Left hindlimb (tissue), 1 donor: ENCODE measurements around the gene RFX2.
"Not testable (repeated sequence)": the region's sequence is repeated elsewhere in the genome, so short reads cannot be mapped to it uniquely, and the experiment has no call there.

Experiments
- DNase-seq: peaks from one replicate; pipeline ENCODE4 v3.0.0-alpha.2; 2018

Gene RFX2

DNA sequence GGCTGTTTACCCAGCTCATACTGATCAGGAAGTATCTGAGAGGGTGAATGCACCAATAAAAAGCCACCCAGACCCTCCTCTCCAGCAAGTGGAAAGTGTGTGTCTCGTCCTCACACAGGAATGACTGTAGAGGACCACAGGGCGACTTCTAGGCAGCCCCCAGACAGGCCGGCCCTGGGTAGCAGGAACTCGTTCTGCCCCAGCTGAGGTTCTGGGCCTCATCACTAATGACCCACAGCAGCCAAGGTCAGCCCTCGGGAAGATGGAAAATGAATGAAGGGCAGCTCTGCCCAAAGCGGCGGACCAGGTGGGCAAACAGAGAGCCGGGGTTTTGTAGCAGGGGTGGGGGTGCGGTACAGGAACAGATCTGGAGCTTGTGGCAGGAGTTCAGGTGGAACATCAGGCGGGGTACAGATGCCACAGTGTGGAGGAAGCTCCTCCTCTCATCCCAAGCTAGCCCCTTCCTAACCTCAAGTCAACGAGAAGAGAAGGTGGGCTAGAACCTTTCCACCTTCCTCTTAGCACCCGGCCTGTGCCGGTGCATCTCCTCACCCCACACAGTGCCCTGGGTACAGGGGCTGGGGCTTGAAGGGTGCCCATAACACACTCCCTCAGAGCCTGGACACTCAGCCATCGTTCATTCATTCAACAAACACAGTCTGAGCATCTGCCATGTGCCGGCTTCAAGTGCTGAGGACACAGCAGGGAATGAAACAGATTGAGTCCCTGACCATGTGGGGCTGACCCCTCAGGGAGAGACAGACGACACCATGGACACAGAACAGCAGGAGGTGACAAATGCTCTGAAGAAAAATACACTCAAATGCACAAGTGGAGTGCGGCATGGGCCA, 36.2 kb downstream of the RFX2 start:
- no peak for DNase-seq

DNA sequence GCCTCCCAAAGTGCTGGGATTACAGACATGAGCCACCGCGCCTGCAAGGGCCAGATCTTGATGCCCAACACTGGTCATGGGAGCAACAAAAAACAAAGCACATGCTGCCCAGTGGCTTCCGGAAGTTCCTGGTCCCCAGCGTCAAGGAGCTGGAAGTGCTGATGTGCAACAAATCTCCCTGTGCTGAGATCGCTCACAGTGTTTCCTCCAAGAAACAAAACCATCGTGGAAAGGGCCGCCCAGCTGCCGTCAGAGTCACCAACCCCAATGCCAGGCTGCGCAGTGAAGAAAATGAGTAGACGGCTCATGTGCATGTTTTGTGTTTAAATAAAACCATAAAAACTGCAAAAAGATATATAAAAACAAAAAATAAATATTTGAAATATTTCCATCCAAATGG, 37.1 kb downstream of the RFX2 start:
- not testable (repeated sequence) for DNase-seq

DNA sequence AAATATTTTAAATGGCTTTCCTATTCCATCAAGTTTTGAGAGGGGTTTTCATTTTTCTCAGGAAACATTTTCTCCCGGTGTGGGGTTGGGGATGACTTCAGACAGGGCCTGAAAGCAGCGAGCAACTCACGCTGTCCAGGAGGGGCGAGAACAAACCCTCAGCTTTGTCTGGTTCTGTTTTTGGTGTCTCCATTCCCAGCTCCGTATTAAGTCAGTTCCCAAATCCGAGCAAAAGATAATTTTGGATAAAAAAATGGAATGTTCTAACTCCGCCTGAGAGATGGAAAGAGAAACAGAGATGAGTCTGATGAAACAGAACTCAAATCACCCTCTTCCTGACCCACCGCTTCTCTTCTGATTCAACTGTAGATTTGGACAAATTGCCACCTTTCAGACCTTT, 38.4 kb downstream of the RFX2 start:
- DNase-seq: no peak

DNA sequence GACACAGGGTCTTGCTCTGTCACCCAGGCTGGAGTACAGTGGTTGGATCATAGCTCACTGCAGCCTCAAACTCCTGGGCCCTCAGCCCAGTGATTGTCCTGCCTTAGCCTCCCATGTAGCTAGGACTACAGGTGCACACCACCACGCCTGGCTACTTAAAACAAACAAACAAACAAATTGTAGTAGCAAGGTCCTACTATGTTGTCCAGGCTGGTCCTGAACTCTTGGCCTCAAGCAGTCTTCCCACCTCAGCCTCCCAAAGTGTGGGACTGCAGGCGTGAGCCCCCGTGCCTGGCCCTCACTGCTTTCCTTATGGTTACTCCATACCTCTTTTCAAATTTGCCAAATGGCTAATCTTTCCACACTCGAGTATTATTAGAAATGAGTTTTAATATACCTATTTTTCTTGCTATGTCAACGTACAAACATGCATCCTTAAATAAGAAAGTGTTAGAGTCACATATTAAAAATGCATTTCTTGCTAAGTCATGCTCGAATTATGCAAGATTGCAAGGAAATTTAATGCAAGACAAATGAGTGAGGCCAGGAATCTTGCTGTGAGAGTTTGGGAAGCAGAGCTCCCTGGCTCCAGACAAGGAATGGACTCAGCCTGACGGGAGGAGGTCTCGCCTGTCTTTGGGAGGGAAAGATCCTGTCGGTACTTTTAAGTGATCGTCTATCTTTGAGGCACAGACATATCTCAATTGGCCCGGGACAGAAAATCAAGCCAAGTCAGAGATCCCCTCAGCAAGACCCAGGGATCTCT, 39.4 kb downstream of the RFX2 start:
- DNase-seq: no peak

DNA sequence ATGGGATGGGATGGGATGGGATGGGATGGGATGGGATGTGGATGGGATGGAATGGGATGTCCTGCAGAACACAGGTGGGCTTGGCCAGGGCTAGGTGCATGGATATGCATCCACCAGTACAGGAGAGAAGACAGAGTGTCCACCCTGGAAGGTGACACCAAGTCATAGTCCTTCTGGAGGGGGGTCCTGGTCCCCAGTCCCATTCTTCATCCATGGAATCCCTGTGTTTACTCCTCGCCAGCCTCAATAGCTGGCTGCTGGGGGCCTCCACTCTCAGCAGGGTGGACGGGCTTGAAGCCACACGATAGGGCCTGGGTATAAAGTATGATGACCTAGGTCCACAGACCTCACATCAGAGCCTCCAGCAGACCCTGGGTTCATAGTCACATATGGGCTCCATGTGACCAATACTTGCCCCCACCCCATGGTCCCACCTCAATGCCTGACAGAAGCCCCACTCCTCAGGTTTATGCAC, 40.1 kb downstream of the RFX2 start:
- DNase-seq: no peak

DNA sequence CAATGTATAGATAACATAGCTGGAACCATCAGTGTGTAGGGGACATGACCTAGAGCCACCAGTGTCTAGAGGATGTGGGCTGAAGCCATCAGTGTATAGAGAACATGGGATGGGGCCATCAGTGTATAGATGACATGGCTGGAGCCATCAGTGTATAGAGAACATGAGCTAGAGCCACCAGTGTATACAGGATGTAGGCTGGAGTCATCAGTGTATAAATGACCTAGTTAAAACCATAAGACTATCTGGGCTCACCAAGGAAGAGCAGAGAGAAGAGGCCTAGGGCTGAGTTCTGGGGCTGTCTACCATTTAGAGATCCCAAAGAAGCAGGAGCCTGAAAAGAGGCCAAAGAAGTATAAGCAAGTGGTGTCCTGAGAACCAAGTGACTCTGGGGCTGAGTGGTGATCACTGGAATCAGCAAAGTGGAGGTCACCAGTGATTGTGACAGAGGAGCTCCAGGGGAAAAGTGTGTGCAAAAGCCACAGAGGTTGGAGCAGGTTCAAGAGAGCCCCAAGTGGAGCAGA, 41.0 kb downstream of the RFX2 start:
- DNase-seq: no peak

DNA sequence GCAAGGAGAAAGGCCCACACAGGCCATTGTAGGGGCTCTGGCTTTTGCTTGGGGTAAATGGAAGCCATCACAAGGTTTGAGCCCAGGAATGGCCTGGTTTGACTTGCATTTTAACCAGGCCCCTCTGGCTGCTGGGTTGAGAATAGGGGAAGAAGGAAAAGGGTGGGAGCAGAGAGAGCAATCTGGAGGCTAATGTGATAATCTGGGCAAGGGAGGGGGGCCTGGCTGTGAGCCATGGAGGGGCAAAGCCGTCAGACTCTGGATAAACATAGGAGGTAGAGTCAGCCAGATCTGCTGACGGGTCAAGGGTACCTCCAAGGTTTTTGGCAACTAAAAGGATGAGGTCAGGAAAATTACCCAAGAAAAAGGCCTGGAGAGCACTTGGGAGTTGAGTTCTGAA, 41.6 kb downstream of the RFX2 start:
- no peak for DNase-seq

DNA sequence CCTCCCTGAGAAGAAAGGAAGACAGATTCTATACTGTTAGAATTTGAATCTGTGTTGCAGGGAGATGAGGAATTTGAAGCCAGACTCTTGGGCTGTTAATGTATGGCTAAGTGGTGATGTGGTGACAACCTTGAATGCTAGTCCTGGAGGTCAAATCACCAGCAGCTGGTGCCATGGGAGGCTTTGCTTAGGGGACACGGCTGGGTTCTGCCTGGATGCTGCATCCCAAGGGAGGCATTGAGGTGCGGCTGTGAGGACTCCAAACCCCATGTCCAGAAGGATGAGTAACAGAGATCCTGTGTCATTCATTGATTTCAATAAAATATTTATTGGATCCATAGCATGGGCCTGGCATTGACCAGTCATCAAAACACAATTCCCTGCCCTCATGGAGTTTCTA, 42.3 kb downstream of the RFX2 start:
- DNase-seq: no peak

DNA sequence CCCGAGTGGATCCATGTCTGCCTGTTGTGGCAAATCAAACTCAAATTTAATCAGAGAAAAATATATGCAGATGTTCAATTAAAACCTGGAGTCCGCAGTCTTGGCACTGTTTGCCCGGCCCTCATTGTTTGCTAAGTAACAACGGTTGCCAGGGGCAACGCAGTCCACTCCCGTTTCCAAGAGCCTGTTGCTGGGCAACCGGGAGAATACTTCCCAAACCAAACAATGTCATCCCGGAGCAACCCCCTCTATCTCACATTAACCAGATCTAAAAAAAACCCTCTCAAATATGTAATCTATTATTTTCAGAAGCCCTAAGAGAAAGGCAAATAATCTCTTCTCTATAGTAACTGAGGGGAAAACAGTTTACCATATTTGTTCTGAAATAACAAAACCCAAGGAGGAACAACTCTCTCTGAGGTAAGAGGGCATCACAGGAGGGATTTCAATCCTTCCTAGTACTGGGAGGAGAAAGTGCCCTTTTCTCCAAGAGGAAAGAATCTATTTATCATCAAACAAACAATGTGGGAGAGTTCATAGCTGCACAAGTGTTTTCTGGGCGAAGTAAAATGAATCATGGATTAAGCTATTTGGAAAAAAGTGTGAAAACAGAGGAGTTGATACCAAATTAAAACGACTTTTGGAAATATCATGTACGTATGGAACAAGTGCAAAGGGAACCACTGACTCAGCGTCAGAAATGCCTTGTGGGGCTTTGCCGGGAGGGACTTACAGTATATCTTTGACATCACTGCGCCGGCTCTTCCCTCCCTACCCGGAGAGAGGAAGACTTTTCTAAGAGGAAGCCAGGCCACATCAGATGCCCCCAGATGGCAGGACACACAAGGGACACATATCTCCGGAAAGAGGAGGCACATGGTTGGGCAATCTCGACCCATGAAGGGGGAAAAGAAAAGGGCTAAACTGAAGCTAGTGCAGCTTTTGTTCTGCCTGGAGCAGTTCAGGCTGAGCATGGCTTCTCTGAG, 43.3 kb downstream of the RFX2 start:
- peak; percentile 94 for DNase-seq

DNA sequence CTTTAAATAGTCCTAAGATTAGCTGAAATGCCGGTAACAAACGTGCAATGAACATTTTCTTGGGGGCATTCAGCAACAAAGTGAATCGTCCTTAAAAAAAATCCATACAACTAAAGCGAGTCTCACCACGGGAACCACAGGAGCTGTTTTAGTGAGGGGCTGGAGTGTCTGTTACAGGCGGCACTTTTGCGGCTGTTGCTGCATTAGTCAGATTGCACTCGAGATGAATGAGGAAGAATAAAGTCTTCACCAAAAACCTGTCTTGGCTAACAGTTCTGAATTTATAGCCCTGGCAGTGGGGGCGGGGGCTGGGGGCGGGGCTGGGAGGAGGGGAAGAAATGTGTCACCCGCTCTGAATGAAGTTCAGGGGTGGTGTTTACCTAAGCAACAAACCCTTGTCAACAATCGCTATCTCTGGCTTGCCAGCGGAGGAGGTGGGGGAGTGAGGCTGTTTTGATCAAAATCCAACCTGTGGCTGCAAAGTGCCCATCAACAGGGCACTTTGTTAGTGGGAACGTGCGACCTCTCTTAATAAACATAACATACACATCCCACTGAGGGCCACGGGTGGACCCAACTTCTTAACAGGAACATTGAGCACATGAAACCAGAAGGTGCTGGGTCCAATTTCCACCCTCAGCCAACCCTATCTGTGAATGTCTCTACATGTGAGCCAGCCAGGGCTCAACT, 44.5 kb downstream of the RFX2 start:
- peak; percentile 73 for DNase-seq

DNA sequence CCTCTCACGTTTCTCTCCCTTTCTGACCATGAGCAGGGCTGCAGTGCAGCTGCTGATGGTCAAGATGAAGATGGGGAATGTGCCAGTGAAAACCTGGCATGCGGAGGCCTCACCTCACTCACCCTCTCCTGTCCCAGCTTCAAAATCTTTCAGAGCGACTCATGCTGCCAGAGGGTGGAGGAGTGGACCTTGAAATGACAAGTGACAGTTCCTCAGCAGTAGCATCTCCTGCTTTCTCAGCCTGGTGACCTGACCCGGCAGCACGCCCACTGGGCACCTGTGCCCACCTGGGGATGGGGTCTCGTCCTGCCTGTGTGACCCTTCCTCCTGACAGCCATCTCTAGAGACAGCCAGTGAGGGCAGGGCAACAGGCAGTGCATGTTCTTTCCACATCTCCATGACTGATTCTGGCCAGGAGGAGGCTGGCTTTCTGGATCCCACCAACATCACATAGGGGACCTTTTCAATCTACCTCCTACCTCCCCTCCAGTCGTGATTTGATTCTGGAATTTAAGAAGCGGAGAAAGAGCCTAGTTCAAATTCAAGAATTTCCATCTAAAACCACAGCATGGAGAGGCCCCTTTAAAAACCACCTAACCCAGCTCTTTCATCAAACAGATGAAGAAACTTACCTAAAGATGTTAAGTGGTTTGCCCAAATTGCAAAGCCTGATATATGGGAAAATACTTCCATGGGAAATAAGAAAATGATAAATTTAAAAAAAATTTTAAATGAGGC, 45.8 kb downstream of the RFX2 start:
- DNase-seq: no peak

DNA sequence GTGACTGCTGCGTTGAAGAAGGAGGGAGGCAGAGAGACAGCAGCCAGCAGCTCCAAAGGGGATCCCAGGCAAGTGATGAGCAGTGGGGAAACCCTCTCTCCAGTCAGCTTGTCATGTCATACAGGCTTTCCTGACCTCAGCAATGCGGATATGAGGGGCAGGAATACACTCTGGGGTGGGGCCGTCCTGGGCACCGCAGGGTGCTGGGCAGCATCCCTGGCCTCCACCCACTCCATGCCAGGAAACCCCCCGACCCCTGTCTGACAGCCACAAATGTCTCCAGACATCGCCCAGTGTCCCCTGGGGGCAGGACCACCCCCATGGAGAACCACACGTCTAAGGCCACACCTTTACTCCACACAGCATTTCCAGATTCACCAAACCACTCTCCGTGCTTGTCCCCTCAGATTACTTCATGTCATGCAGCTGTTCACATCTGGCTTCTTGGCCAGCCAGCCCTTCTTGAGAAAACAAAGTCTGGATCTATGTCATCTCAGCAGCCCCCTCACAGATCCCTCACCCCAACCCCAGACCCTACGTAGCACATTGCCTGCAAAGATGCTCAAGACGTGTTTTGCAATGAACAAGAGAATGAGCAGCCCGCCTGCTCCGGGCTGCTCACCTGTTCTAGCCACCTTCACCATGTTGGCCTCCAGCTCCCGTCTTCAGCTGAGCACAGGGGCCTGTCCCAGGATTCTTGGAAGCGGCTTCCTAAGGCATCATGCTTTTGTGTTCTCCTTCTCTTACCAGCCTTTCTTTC, 46.5 kb downstream of the RFX2 start:
- no peak for DNase-seq

DNA sequence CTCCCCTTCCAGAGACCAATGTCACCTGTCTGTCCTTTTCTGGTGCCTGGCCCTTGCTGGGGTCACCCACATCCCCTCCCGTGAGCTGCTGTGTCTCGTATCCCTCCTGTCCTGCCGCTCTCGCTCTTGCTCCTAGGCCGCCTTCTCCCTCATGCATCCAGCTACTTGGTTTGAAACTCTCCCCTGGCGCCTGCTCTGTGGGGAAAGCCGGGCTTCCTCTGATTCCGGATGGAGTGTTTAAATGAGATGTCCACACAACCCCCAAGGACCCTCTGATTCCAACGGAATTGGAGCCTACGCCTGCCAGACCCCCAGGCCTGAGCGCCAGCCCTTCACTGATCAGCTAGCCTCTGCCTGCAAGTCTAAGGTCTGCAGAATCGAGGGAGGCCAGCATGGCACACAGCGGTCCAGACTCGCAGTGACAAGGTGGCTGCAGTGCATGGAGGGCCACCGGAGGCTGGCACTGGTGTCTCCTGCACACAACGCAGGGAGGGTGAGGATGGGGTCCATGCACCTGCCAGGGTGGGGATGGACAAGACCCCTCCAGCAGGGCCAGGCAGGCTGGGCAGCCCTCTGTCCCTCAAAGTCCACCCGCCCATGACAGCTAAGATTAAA, 47.2 kb downstream of the RFX2 start:
- no peak for DNase-seq

DNA sequence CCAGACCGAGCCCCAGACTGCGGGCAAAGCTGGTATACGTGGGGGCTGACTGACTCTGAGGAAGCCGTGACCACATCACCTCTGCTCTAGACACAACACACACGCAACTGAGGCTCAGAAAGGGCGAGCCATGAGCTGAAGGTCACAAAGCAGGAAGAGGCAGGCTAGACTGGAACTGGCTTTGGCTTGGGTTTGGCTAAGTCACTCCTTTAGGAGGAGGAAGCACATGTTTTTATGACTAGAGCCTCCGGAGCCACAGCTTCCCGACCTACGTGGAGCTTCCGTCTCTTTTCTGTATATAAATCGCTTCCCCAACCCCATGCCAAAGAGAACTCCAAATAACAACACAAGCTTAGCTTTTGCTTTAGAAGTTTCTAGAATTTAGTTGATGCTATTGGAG, 48.0 kb downstream of the RFX2 start:
- no peak for DNase-seq

DNA sequence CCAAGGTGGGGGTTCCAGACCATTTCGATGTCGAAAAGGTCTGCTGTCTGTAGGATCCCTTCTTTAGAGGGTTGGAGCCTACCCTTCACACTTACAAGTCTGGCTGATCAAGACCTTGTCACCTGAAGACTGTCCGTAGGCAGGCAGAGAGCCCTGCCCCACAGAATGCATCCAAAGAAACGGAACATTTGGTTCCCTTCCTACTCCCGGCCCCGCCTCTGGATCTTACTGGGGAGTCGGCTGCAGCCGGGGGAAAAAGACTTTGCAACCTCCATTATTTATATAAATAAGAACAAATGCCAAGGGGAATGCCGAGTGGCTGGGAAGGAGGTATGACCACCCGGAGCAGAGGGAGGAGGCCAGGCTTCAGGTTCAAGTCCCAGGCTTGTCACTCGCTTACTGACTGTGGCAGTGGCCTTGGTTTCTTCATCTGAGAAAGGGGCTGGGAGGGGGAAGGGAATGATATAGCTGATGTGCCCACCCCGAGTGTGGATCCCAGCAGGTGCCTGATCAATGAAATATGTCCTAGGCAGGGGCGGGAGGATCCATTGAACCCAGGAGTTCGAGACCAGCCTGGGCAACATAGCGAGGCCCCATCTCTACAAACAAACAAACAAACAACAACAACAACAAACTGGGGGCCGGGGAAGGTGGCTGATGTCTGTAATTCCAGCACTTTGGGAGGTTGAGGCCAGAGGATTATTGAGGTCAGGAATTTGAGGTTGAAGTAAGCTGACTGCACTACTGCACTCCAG, 48.7 kb downstream of the RFX2 start:
- no peak for DNase-seq

DNA sequence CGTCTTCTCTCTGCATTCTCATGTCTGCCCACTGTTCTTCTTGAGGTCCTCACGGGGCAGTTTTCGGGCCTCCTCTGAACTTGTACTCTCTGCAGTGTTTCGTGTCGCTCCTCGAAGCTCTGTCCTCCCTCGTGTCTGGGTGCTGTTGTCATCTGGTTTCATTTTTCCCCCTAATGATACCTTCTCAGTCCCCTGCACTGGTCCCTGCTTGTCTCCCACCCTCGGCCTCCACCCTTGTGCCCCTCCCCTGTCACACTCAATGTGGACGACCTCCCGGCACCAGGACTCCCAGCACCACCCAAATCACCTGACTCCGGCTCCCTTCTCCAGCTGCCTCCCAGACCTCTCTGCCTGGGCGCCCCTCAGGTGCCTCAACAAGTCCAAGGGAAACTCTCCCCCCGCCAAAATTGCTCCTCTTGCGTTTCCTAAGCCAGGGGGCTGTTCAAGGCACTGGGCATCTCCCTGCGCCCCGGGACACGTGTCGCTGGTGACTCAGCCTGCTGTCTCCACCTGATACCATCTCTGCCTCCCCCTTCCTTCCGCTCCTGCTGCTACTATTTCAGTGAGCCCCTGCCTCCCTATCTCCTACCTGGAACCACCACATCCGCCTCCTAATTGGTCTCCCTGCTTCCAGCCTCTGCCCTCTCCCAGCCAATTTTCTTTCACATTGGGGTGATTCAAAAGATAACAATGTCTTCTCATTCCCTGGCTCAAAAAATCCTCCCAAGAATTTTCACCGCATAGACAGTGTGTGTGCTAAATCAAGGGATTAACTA, 49.5 kb downstream of the RFX2 start:
- no peak for DNase-seq

DNA sequence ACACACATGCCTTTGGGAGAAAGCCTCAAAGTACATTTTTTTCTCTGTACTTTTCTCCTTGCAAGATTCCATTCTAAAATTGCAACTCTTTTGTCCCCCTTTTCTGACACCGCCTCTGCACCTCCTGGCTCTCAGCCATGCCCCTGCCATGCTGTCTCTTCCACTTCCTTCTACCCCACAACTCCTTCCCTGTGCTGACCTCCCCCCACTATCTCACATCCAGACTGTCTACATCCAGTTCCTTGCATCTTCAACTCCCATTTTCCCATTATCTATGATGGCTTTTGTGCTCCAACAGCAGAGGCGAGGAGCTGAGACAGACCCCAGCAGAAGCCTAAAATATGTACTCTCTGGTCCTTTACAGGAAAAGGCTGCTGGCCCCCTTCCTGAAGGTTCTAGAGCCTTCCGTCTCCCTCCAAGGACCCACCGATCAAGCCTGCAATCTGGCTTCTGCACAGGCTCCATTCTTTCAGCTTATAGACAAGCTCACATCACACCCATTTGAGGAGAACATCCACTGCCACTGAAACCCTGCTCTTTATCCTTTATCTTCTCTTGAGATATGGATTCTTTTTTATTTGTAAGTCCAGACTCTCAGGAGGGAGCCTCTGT, 50.2 kb downstream of the RFX2 start:
- DNase-seq: no peak

DNA sequence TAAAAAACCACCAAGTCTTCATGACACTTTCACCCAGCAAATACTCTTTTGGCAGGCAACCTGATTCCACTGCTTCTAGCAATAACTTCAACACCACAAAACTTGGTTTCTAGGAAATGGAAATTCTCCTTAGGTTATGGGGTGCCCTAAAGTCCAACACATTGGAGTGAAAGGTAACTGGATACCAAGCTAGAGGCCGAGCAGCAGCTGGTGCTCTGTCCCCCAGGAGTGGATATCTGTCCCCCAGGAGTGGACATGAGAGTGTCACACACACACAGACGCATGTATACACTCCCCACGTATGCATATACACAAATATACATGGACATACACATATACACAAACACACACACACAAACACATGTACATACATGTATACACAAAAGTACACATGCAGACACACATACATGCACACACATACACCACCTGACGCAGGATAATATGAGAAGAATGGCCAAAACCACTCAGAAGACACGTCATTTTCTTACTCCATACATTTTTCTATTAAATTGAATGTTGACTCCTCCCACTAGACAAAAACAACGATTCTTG, 50.8 kb downstream of the RFX2 start:
- no peak for DNase-seq
